ENCODE data around the gene ABCG5. TPM values are rescaled to one million over a fixed set of nuclear protein-coding genes. Genes with fewer than 3 reads are reported as not detected.

The ABCG5 gene
- total and polyA plus RNA-seq, 2 of the 4 experiments (the other 2 are of a cell fraction) = not detected

- Histone ChIP-seq H3K36me3 (ENCODE audit: control insufficient read depth, insufficient read depth, low read length) (no peaks in the 10 kb centered on the region), H4K91ac (ENCODE audit: insufficient read depth, low read depth, low read length) (no peak overlapping the region), H3K27me3 (ENCODE audit: control insufficient read depth, insufficient read depth, low read length) (peaks cover 39% of the 10 kb centered on the region), H2BK20ac (ENCODE audit: low read depth, low read length) (no peak overlapping the region), H2BK15ac (ENCODE audit: low read depth, low read length) (no peak overlapping the region), H2AK9ac (replicated peaks; ENCODE audit: low read depth, low read length, poor library complexity) (no peak overlapping the region), H3K18ac (ENCODE audit: low read depth, low read length) (no peak overlapping the region), H3K9me1 (ENCODE audit: insufficient read depth, low read length) (no peaks in the 10 kb centered on the region), H3K4me2 (ENCODE audit: low read depth, low read length) (no peak overlapping the region), H4K5ac (ENCODE audit: low read depth, low read length) (no peak overlapping the region), H3K4me1 (ENCODE audit: control insufficient read depth, insufficient read depth, low read length) (no peaks in the 10 kb centered on the region), H3K9me3 (ENCODE audit: control insufficient read depth, insufficient read depth, low read length) (no peaks in the 10 kb centered on the region), H3K9ac (ENCODE audit: low read depth, low read length) (no peak overlapping the region), H2BK120ac (ENCODE audit: low read depth, low read length) (no peak overlapping the region), H3K23ac (ENCODE audit: low read depth, low read length) (no peak overlapping the region), H3K14ac (replicated peaks; ENCODE audit: low read depth, low read length) (no peak overlapping the region), H3K27ac (ENCODE audit: insufficient read depth, low read length) (no peak overlapping the region), H4K20me1 (ENCODE audit: insufficient read depth, low read length) (no peaks in the 10 kb centered on the region), H3K4me3 (ENCODE audit: insufficient read depth, low read depth, low read length) (no peak overlapping the region), H3K79me1 (ENCODE audit: low read depth in 1 of 2, low read length in 2 of 2) (no peaks in the 10 kb centered on the region), H3K56ac (ENCODE audit: extremely low read depth, insufficient read depth, low read length) (no peak overlapping the region), H3K4ac (ENCODE audit: low read depth, low read length) (no peak overlapping the region), H2BK5ac (ENCODE audit: low read depth, low read length, poor library complexity, severe bottlenecking) (no peak overlapping the region), H4K8ac (ENCODE audit: low read depth in 2 of 2, low read length in 2 of 2) (no peak overlapping the region), H2AK5ac (ENCODE audit: low read depth, low read length) (no peak overlapping the region), H2AFZ (replicated peaks; ENCODE audit: low read length, poor library complexity) (no peak overlapping the region)
- POLR2A ChIA-PET (ENCODE audit: unreplicated experiment) = no interaction called here
- ATAC-seq (ENCODE audit: low read depth) (no peak), DNase-seq (no peak)
- 70% methylated on average over 4 of the region's 10 CpGs; no CpG with 5 or more reads in 1 of the 2 experiments for WGBS, 2 experiments (ENCODE audit: extremely low coverage in 2 of 2, insufficient read length in 1 of 2)
- CTCF ChIA-PET = no interaction called here
- in situ Hi-C loops (cut with MboI; ENCODE audit: low sequenced_read_pairs) = no loop called here
- intact Hi-C loops (cut with micrococcal nuclease) = no loop called here
- BruUV-seq (replicated peaks) = no TSS peak
- dilution Hi-C loops (cut with HindIII; ENCODE audit: low sequenced_read_pairs, unreplicated experiment) = no loop called here
- no peak for TF ChIP-seq NFE2L2 (IDR thresholded peaks at IDR 0.05; ENCODE audit: low read depth, low read length)
- TF ChIP-seq ELK1 (IDR thresholded peaks at IDR 0.05; ENCODE audit: borderline replicate concordance, low read depth, low read length) = no peak
- TF ChIP-seq MXI1 (IDR thresholded peaks at IDR 0.05; ENCODE audit: borderline replicate concordance, low read depth, low read length) = no peak
- no peak for TF ChIP-seq RAD21 (IDR thresholded peaks at IDR 0.05; ENCODE audit: low read length)
- no peak for TF ChIP-seq CHD1 (IDR thresholded peaks at IDR 0.05; ENCODE audit: low read depth, low read length)
- no peak for TF ChIP-seq MAZ (IDR thresholded peaks at IDR 0.05; ENCODE audit: borderline replicate concordance, low read depth, low read length)
- no peak for TF ChIP-seq MAFK (IDR thresholded peaks at IDR 0.05; ENCODE audit: low read depth, low read length)
- TF ChIP-seq FOS (IDR thresholded peaks at IDR 0.05; ENCODE audit: low read depth, low read length) = no peak
- no peak for TF ChIP-seq SMC3 (IDR thresholded peaks at IDR 0.05; ENCODE audit: low read depth, low read length)
- no peak for TF ChIP-seq BHLHE40 (IDR thresholded peaks at IDR 0.05; ENCODE audit: low read depth, low read length)
- TF ChIP-seq CTCF (conservative IDR thresholded peaks at IDR 0.05; ENCODE audit: low read depth, low read length) = no peak
- TF ChIP-seq POLR2A (IDR thresholded peaks at IDR 0.05; ENCODE audit: low read depth, low read length) = no peak
- no peak for TF ChIP-seq USF2 (IDR thresholded peaks at IDR 0.05; ENCODE audit: low read depth, low read length)
- no peak for TF ChIP-seq CEBPB (IDR thresholded peaks at IDR 0.05; ENCODE audit: low read depth, low read length)
- TF ChIP-seq RFX5 (IDR thresholded peaks at IDR 0.05; ENCODE audit: low read depth, low read length) = no peak
These were observed 14.8 kb upstream of the ABCG5 start for GRCh38 chr2:43853141-43854081.

Measured in IMR-90 (cell line).